A673 (cell line): Measurements from ENCODE around the gene C19orf12. TPM values are rescaled to one million over a fixed set of nuclear protein-coding genes. Genes with fewer than 3 reads are reported as not detected.

Source experiments
- Bru-seq: library from RNA; stranded (reverse); fragments of 400-500 nt; gene quantifications from one replicate; lab custom pipeline; 2021; lab: Mats Ljungman, UMichigan
- BruChase-seq, 2 experiments: library from RNA; stranded (reverse); fragments of 400-500 nt; gene quantifications; one replicate each; lab custom pipeline; 2021; lab: Mats Ljungman, UMichigan
- BruUV-seq: library from RNA; stranded (reverse); fragments of 400-500 nt; replicated peaks from 2 replicates; lab custom pipeline; 2021; lab: Mats Ljungman, UMichigan
- CTCF ChIA-PET: fragments of 300-600 bp; sonication (Branson Sonifier 250); formaldehyde crosslinking; loops from one replicate; lab custom pipeline; 2022; ENCODE audit warnings: antibody characterized with exemption; lab: Charles Lee
- POLR2A ChIA-PET: fragments of 300-600 bp; sonication (Branson Sonifier 250); formaldehyde crosslinking; loops from one replicate; lab custom pipeline; 2022; ENCODE audit warnings: antibody characterized with exemption; ENCODE audit not compliant: low non-redundant PET; lab: Charles Lee
- DNase-seq: peaks from one replicate; pipeline ENCODE4 v3.0.0-alpha.2; 2015; ENCODE audit warnings: low spot score
- H3K27ac ChIP-seq: fragments of 200-600 bp; sonication (generic); 2 replicates; pipeline ENCODE4 v1.5.1; 2016; ENCODE audit warnings: mixed run types, low read depth, mild to moderate bottlenecking, mixed read lengths, antibody characterized with exemption, low read length; ENCODE audit not compliant: poor library complexity, severe bottlenecking
- H3K27me3 ChIP-seq: fragments of 200-600 bp; sonication (generic); replicated peaks from 2 replicates; pipeline ENCODE4 v1.6.1; 2017; ENCODE audit warnings: mixed run types, low read depth, mild to moderate bottlenecking, mixed read lengths, antibody characterized with exemption, low read length; ENCODE audit not compliant: insufficient read depth, poor library complexity
- H3K36me3 ChIP-seq: fragments of 200-600 bp; sonication (generic); 2 replicates; pipeline ENCODE4 v1.6.1; 2016; ENCODE audit warnings: mixed run types, mild to moderate bottlenecking, mixed read lengths, antibody characterized with exemption, low read length; ENCODE audit not compliant: insufficient read depth, poor library complexity, severe bottlenecking
- H3K4me1 ChIP-seq: fragments of 200-600 bp; sonication (generic); 2 replicates; pipeline ENCODE4 v1.6.1; 2017; ENCODE audit warnings: mixed run types, mild to moderate bottlenecking, mixed read lengths, antibody characterized with exemption, low read length; ENCODE audit not compliant: insufficient read depth, poor library complexity, severe bottlenecking
- H3K4me3 ChIP-seq: fragments of 200-600 bp; sonication (generic); 2 replicates; pipeline ENCODE4 v1.5.1; 2016; ENCODE audit warnings: low read depth, mixed run types, mild to moderate bottlenecking, mixed read lengths, low read length; ENCODE audit not compliant: poor library complexity, severe bottlenecking
- H3K9me3 ChIP-seq: fragments of 200-600 bp; sonication (generic); 2 replicates; pipeline ENCODE4 v1.6.1; 2016; ENCODE audit warnings: mixed run types, low read depth, mild to moderate bottlenecking, mixed read lengths, antibody characterized with exemption, low read length; ENCODE audit not compliant: poor library complexity, severe bottlenecking
- CTCF ChIP-seq: fragments of 300-800, 200-600 bp; sonication (generic); conservative IDR thresholded peaks from 2 replicates; pipeline ENCODE4 v1.5.1; 2017; ENCODE audit warnings: low read depth, mild to moderate bottlenecking, antibody characterized with exemption, low read length, moderate library complexity, mixed read lengths
- EZH2 ChIP-seq: fragments of 200-600 bp; sonication (generic); IDR thresholded peaks from 2 replicates; pipeline ENCODE4 v1.6.1; 2017; ENCODE audit warnings: borderline replicate concordance, low read depth, mild to moderate bottlenecking, mixed read lengths, antibody characterized with exemption, low read length; ENCODE audit not compliant: poor library complexity, severe bottlenecking
- intact Hi-C: fragments of 100-400 bp; cut with micrococcal nuclease; formaldehyde crosslinking; loops from one replicate; pipeline ENCODE4 v1.10.0; 2022; ENCODE audit not compliant: unreplicated experiment
- long read RNA-seq: library from polyadenylated mRNA; stranded (forward); transcript quantifications from one replicate; pipeline ENCODE4 v2.0.0, GENCODE V29; 2022
- total RNA-seq: library from RNA; stranded (reverse); gene quantifications from 2 replicates; pipeline ENCODE4 v1.2.3, GENCODE V29; 2021

Gene C19orf12
- 26.8 and 28.6 TPM in 2 replicates for total RNA-seq
- Bru-seq, nascent RNA = percentile 64 among the genes with signal in this experiment
- percentile 80 among the genes with signal in this experiment for BruChase-seq, experiment 1, labeled RNA remaining after a 2-hour chase
- percentile 82 among the genes with signal in this experiment for BruChase-seq, experiment 2, labeled RNA remaining after a 6-hour chase
- long read RNA-seq, transcript C19orf12-201 (3 exons, 2,464 nt) = major isoform, 27 of 56 reads
- long read RNA-seq, transcript C19orf12-202 (4 exons, 578 nt) = minor isoform, 5 of 56 reads
- long read RNA-seq, transcript C19orf12-204 (2 exons, 1,912 nt) = minor isoform, 11 of 56 reads
- long read RNA-seq, partial matches to known transcripts = 1 of 56 reads
- long read RNA-seq, other reads (novel, unspliced or antisense) = 11 of 56 reads

- no peaks in the 10 kb centered on the region for H3K9me3 ChIP-seq
- POLR2A ChIA-PET = no interaction called here
- peak within 1 kb of the TSS; percentile 94 for H3K27ac ChIP-seq
- H3K36me3 ChIP-seq = no peaks in the 10 kb centered on the region
- CTCF ChIA-PET = interaction anchor here (0.6 to 0.9 kb wide), 2 partner anchors 105 to 247 kb away, joined by 3 read pairs; no protein-coding TSS in a partner anchor
- peaks cover 8% of the 10 kb centered on the region for H3K4me1 ChIP-seq
- TF ChIP-seq EZH2 (no peak), CTCF (no peak)
- intact Hi-C loops = no loop called here
- peak; percentile 69 for DNase-seq
- no peaks in the 10 kb centered on the region for H3K27me3 ChIP-seq
- peak within 1 kb of the TSS; percentile 87 for H3K4me3 ChIP-seq
- no TSS peak for BruUV-seq
Observed at GRCh38 chr19:29714953-29715700, at the start of gene C19orf12. TSS of gene C19orf12 (minus strand) at chr19:29715261. CDS start at chr19:29708413, 6,848 bp downstream.

GRCh38 chr19:29764361-29764760 lies 49.3 kb upstream of the C19orf12 start:
- ChIA-PET POLR2A (no interaction called here), CTCF (no interaction called here)
- TF ChIP-seq CTCF (no peak), EZH2 (no peak)
- no peak overlapping the region for H3K27ac ChIP-seq
- H3K27me3 ChIP-seq = peaks cover 3% of the 10 kb centered on the region
- H3K36me3 ChIP-seq = no peaks in the 10 kb centered on the region
- intact Hi-C loops = no loop called here
- no peak overlapping the region for H3K4me3 ChIP-seq
- H3K4me1 ChIP-seq = no peaks in the 10 kb centered on the region
- H3K9me3 ChIP-seq = no peaks in the 10 kb centered on the region
- no TSS peak for BruUV-seq
- DNase-seq = no peak

- Histone ChIP-seq H3K27me3 (peaks cover 3% of the 10 kb centered on the region), H3K27ac (no peak overlapping the region), H3K4me3 (no peak overlapping the region), H3K4me1 (no peaks in the 10 kb centered on the region), H3K9me3 (no peaks in the 10 kb centered on the region), H3K36me3 (no peaks in the 10 kb centered on the region)
- ChIA-PET CTCF (no interaction called here), POLR2A (no interaction called here)
- BruUV-seq = no TSS peak
- intact Hi-C loops = no loop called here
- DNase-seq = no peak
- no peak for TF ChIP-seq CTCF
- TF ChIP-seq EZH2 = no peak
Observed at GRCh38 chr19:29763196-29763595, 48.1 kb upstream of the C19orf12 start.
